Loucy (cell line): ENCODE measurements around the gene HIP1.
"Not testable (repeated sequence)": the region's sequence is repeated elsewhere in the genome, so short reads cannot be mapped to it uniquely, and the experiment has no call there.

Experiments
- H2AFZ ChIP-seq: fragments of 200-600 bp; sonication (generic); 2 replicates; pipeline ENCODE4 v1.6.0; 2016; ENCODE audit warnings: antibody characterized with exemption, mild to moderate bottlenecking, low read length, moderate library complexity
- H3F3A ChIP-seq: fragments of 200-600 bp; 2 replicates; pipeline ENCODE4 v1.6.0; 2016; ENCODE audit warnings: antibody characterized with exemption, low read depth, mild to moderate bottlenecking
- H3K27me3 ChIP-seq: fragments of 200-600 bp; sonication (generic); 2 replicates; pipeline ENCODE4 v1.6.1; 2014; ENCODE audit warnings: low read length, mild to moderate bottlenecking; ENCODE audit not compliant: insufficient read depth, poor library complexity, severe bottlenecking
- H3K36me3 ChIP-seq: fragments of 200-600 bp; sonication (generic); 2 replicates; pipeline ENCODE4 v1.6.1; 2016; ENCODE audit warnings: low read length; ENCODE audit not compliant: insufficient read depth
- H3K4me1 ChIP-seq: fragments of 200-600 bp; sonication (generic); 2 replicates; pipeline ENCODE4 v1.5.1; 2014; ENCODE audit warnings: low read length, mild to moderate bottlenecking; ENCODE audit not compliant: insufficient read depth, poor library complexity, severe bottlenecking
- H3K4me2 ChIP-seq: fragments of 200-600 bp; sonication (generic); 2 replicates; pipeline ENCODE4 v1.6.0; 2014; ENCODE audit warnings: antibody characterized with exemption, low read length, low read depth, mild to moderate bottlenecking; ENCODE audit not compliant: poor library complexity, severe bottlenecking
- H3K4me3 ChIP-seq: fragments of 200-600 bp; sonication (generic); 2 replicates; pipeline ENCODE4 v1.5.1; 2014; ENCODE audit warnings: low read length, mild to moderate bottlenecking, mixed read lengths; ENCODE audit not compliant: poor library complexity, severe bottlenecking
- H3K79me2 ChIP-seq: fragments of 200-600 bp; sonication (generic); 2 replicates; pipeline ENCODE4 v1.6.1; 2014; ENCODE audit warnings: low read length; ENCODE audit not compliant: insufficient read depth
- H3K9ac ChIP-seq: fragments of 200-600 bp; sonication (generic); 2 replicates; pipeline ENCODE4 v1.6.0; 2014; ENCODE audit warnings: mild to moderate bottlenecking, low read depth, low read length, moderate library complexity; ENCODE audit not compliant: poor library complexity, severe bottlenecking
- H3K9me2 ChIP-seq: fragments of 200-600 bp; sonication (generic); replicated peaks from 2 replicates; pipeline ENCODE4 v1.6.1; 2016; ENCODE audit warnings: low read depth, low read length, mixed read lengths
- H3K9me3 ChIP-seq: fragments of 200-600 bp; sonication (generic); 2 replicates; pipeline ENCODE4 v1.6.1; 2014; ENCODE audit warnings: mild to moderate bottlenecking, antibody characterized with exemption, low read length, low read depth; ENCODE audit not compliant: insufficient read depth
- H4K20me1 ChIP-seq: fragments of 200-600 bp; sonication (generic); 2 replicates; pipeline ENCODE4 v1.6.0; 2014; ENCODE audit warnings: antibody characterized with exemption, low read length, mild to moderate bottlenecking; ENCODE audit not compliant: insufficient read depth, poor library complexity, severe bottlenecking
- CTCF ChIP-seq: fragments of 200-600 bp; sonication (generic); conservative IDR thresholded peaks from 2 replicates; pipeline ENCODE4 v1.5.1; 2014; ENCODE audit warnings: mild to moderate bottlenecking, antibody characterized with exemption, low read length
- EZH2phosphoT487 ChIP-seq: fragments of 200-600 bp; IDR thresholded peaks from 2 replicates; pipeline ENCODE4 v1.6.1; 2018; ENCODE audit warnings: antibody characterized with exemption, mild to moderate bottlenecking, moderate library complexity, borderline replicate concordance

HIP1 gene

GRCh38 chr7:75614401-75614800, 124.3 kb downstream of the HIP1 start:
- no peak overlapping the region for H3K4me2 ChIP-seq
- no peaks in the 10 kb centered on the region for H3K27me3 ChIP-seq
- H4K20me1 ChIP-seq, result no peaks in the 10 kb centered on the region
- no peak overlapping the region for H3K4me3 ChIP-seq
- H3K9ac ChIP-seq, result no peak overlapping the region
- no peaks in the 10 kb centered on the region for H3K9me3 ChIP-seq
- H2AFZ ChIP-seq, result no peak overlapping the region
- H3K79me2 ChIP-seq, result no peaks in the 10 kb centered on the region
- TF ChIP-seq CTCF, result no peak
- TF ChIP-seq EZH2phosphoT487, result no peak
- peaks cover 21% of the 10 kb centered on the region for H3K4me1 ChIP-seq
- no peaks in the 10 kb centered on the region for H3K9me2 ChIP-seq
- H3K36me3 ChIP-seq, result no peaks in the 10 kb centered on the region
- H3F3A ChIP-seq, result no peaks in the 10 kb centered on the region

- no peak overlapping the region for H3K4me2 ChIP-seq
- TF ChIP-seq CTCF, result no peak
- no peak for TF ChIP-seq EZH2phosphoT487
- no peak overlapping the region for H2AFZ ChIP-seq
Measured at GRCh38 chr7:75613351-75613750, 125.4 kb downstream of the HIP1 start.

DNA sequence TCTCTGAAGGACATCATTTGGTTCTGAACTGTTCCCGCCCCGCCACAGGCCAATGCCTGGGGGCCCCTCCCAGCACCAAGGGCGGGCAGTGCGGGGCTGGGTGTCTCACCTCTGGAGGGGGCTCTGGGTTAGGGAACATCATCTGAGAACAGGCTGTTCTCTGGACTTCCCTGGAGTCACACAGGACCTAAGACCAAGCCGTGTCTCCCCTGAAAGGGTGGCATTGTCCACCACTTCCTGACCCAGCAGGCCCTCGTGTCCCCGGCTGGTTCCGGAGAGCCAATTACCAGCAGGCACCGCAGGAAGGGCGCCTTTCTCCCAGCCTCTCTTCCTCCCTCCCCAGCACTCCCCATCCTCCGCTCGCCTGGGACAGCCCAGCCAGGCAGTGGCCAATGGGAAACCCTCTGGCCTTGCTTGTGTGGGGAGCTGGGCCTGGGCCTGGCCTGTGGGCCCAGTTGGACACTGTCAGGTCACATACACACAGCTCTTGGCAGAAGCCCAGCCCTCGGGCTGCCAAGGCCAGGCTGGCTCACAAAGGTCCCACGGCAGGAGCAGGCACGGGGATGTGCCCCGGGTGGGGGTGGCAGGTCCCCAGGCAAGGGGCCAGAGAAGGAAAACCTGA, 127.1 kb downstream of the HIP1 start:
- Histone ChIP-seq H4K20me1 (no peaks in the 10 kb centered on the region), H3K36me3 (no peaks in the 10 kb centered on the region), H3K4me2 (no peak overlapping the region), H3F3A (no peaks in the 10 kb centered on the region), H3K9me3 (no peaks in the 10 kb centered on the region), H3K27me3 (no peaks in the 10 kb centered on the region), H3K4me1 (peaks cover 4% of the 10 kb centered on the region), H3K4me3 (no peak overlapping the region), H3K9me2 (no peaks in the 10 kb centered on the region), H3K79me2 (no peaks in the 10 kb centered on the region), H3K9ac (no peak overlapping the region), H2AFZ (no peak overlapping the region)
- TF ChIP-seq EZH2phosphoT487 (no peak), CTCF (no peak)

More at GRCh38 chr7:75613351-75613750, 125.4 kb downstream of the HIP1 start:
- no peaks in the 10 kb centered on the region for H3K36me3 ChIP-seq
- no peaks in the 10 kb centered on the region for H4K20me1 ChIP-seq
- H3K27me3 ChIP-seq, result no peaks in the 10 kb centered on the region
- no peaks in the 10 kb centered on the region for H3K79me2 ChIP-seq
- no peaks in the 10 kb centered on the region for H3K9me2 ChIP-seq
- H3K9ac ChIP-seq, result no peak overlapping the region
- H3K4me3 ChIP-seq, result no peak overlapping the region
- H3K4me1 ChIP-seq, result peaks cover 16% of the 10 kb centered on the region
- no peaks in the 10 kb centered on the region for H3K9me3 ChIP-seq
- no peaks in the 10 kb centered on the region for H3F3A ChIP-seq

- not testable (repeated sequence) for H3K27me3 ChIP-seq, H3F3A ChIP-seq, H3K9me3 ChIP-seq, H3K36me3 ChIP-seq, H3K79me2 ChIP-seq, H3K9ac ChIP-seq, H3K4me2 ChIP-seq, H4K20me1 ChIP-seq, H2AFZ ChIP-seq, H3K9me2 ChIP-seq, H3K4me3 ChIP-seq, H3K4me1 ChIP-seq
Measured at GRCh38 chr7:75609416-75609815, 129.3 kb downstream of the HIP1 start.
